Endothelial cell of umbilical vein (primary cell): ENCODE data around the gene CTSA.

ENCODE experiments used
- CTCF ChIP-seq, 2 donors: IDR thresholded peaks; 1 replicate in 1 of 2; 2 replicates in 1 of 2; pipeline ENCODE4 v1.5.1; 2011; ENCODE audit warnings: low read length in 2 of 2, mild to moderate bottlenecking in 2 of 2, moderate library complexity in 2 of 2, control low read depth in 1 of 2, inconsistent platforms in 1 of 2, low read depth in 1 of 2; ENCODE audit not compliant: insufficient read depth in 1 of 2; ENCODE audit errors: extremely low read depth in 1 of 2
- POLR2A ChIP-seq: IDR thresholded peaks from 2 replicates; pipeline ENCODE4 v1.6.1; 2012; ENCODE audit warnings: low read depth, mild to moderate bottlenecking, control low read depth, low read length

GRCh38 chr20:45918182-45918737 lies 27.1 kb downstream of the CTSA start:
- TF ChIP-seq CTCF (IDR thresholded peaks at IDR 0.05; ENCODE audit: extremely low read depth in 1 of 2, insufficient read depth in 1 of 2, low read depth in 1 of 2, low read length in 2 of 2) (no peak), POLR2A (no peak)
